ENCODE results near the gene TOM1L2.
A peak's percentile ranks its signal among the peaks of the same experiment; 100 is the strongest.

TOM1L2 gene

DNA sequence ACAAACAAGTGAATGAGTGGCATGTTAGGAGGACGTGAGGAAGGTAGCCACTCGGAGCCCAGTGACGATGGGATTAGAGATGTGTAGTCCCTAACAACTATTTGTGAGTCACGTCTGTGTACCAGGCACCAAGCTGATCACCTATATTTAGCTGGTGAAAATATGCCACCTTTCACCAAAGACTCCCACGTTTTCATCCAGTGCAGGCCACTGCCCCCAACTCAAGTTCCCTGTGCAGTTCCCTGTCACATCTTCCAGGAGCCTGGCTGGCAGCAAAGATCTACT is 67.2 kb downstream of the TOM1L2 start:
- no peak for DNase-seq (ENCODE audit: low read depth)
- H3K4me3 ChIP-seq (ENCODE audit: control insufficient read depth, low read depth, low read length): no peak overlapping the region
- TF ChIP-seq, protein P1, sequence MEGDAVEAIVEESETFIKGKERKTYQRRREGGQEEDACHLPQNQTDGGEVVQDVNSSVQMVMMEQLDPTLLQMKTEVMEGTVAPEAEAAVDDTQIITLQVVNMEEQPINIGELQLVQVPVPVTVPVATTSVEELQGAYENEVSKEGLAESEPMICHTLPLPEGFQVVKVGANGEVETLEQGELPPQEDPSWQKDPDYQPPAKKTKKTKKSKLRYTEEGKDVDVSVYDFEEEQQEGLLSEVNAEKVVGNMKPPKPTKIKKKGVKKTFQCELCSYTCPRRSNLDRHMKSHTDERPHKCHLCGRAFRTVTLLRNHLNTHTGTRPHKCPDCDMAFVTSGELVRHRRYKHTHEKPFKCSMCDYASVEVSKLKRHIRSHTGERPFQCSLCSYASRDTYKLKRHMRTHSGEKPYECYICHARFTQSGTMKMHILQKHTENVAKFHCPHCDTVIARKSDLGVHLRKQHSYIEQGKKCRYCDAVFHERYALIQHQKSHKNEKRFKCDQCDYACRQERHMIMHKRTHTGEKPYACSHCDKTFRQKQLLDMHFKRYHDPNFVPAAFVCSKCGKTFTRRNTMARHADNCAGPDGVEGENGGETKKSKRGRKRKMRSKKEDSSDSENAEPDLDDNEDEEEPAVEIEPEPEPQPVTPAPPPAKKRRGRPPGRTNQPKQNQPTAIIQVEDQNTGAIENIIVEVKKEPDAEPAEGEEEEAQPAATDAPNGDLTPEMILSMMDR (IDR thresholded peaks at IDR 0.05; ENCODE audit: control insufficient read depth, insufficient read depth, low read depth, low read length, missing control alignments): no peak

DNA sequence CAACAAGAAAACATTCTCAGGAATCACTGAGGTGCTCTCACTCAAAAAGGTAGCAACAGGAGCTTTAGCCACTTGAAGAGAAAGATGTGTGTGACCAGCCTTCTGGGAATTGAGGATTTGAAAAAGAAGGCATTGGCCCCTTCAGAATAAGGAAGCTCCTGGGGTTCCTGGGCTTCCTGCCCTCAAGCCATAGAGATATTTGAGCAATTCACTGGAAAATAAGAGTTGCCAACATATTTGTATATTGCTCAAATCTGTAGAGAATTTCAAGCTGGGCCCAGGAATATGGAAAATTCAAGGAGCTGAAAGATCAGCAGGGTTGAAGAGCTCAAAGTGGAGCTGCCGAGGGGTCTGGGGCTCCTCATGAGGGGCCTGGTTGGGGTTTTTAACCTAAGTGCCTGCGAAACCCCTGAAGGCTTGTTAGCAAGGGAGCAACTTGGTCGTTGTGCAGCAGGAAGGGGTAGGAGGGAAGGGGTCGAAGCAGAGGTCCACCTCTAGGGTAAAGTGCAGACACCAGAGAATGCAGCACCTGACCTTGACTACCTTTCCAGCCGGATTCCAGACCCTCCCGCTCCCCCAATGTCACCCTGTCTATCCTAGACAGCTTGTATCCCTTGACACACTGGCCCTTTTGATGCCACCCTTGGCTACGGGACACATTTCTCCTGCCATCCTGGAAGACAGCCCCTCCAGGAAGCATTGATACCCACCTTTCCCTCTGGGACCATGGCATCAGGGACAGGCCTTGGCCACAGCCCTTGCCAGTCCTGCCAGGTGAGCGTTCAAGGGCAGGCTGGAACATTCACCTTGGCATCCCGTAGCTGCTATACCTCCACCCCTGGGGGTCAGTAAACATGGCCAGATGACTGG is 67.8 kb downstream of the TOM1L2 start:
- H3K4me3 ChIP-seq (ENCODE audit: control insufficient read depth, low read depth, low read length): no peak overlapping the region
- no peak for DNase-seq (ENCODE audit: low read depth)
- TF ChIP-seq, protein P1 (IDR thresholded peaks at IDR 0.05; ENCODE audit: control insufficient read depth, insufficient read depth, low read depth, low read length, missing control alignments): no peak

DNA sequence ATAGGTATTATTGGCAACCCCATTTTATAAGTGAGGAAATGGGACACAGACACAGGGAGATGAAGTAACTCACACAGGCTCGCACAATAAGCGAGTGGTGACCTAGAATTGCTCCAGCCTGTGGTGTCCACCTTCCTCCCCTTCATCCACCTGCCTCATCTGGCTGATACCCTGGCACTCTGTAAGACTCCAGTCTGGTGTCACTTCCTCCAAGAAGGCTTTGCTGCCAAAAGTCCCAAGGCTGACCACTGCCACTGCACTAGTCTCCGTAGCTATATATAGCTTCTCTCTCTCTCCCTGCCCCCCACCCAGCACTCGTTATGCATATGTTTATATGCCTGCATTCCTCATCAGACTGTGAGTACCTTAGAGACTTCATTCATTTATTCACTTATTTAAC is 69.3 kb downstream of the TOM1L2 start:
- TF ChIP-seq, protein P1 (IDR thresholded peaks at IDR 0.05; ENCODE audit: control insufficient read depth, insufficient read depth, low read depth, low read length, missing control alignments): no peak
- DNase-seq (ENCODE audit: low read depth): no peak
- H3K4me3 ChIP-seq (ENCODE audit: control insufficient read depth, low read depth, low read length): no peak overlapping the region

DNA sequence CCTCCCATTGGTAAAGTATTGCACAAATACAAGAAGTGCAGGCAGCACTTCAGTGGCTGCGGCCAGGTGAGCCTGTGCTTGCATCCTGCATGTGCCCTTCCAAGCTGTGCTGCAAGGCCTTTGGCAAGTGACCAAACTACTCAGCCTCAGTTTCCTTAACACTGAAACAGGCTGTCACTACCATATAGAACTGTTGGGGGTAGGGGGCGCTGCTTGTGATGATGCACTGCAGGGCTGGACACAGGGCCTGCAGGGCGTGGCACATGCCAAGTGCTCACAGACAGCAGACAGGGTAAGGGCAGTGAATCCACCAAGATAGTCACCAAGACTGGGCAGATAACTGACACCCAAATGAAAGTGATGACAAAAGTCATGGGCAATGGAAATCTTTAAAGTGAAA is 69.8 kb downstream of the TOM1L2 start:
- no peak overlapping the region for H3K4me3 ChIP-seq (ENCODE audit: control insufficient read depth, low read depth, low read length)
- TF ChIP-seq, protein P1 (IDR thresholded peaks at IDR 0.05; ENCODE audit: control insufficient read depth, insufficient read depth, low read depth, low read length, missing control alignments): no peak
- DNase-seq (ENCODE audit: low read depth): no peak

DNA sequence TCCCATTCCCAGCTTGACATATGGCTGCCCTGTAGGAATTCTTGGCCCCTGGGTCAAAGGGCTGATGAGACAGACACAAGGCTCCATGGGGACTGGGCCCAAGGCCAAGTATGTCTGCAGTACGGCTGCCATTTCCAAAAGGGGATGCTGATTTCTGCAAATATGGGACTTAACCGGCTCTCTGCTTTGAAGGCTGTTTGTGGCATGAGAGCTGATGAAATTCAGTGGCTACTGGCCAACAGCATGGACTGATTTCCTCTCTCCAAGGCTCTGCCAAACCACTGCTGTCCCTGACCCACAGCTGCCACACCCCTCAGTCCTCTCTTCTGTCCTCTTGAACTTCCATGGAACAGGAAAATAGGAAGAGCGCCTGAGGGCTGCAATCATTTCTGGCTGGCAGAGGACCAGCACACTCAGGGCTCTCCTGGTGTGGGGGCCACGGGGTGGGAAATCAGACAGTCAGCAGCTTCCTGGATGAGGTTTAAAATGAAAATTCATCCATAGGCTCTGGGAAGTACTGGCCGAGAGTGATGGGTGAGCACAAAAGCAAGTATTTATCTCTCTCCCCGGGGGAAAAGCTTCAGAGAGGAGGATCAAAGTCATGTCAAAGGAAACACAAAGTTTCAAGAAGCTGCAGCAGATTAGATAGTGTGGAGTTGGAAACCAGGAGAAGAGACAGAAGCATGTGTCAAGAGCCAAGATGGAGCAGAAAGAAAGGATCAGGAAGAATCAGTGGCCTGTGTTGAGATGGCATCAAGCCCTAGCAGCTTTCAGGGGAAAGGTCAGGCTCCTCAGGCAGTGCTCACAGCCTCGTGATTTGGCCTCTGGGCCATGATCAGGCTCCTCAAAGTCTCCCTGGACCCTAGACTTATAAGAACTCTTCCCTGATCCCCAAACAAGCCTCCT is 71.3 kb downstream of the TOM1L2 start:
- TF ChIP-seq, protein P1 (IDR thresholded peaks at IDR 0.05; ENCODE audit: control insufficient read depth, insufficient read depth, low read depth, low read length, missing control alignments): no peak
- H3K4me3 ChIP-seq (ENCODE audit: control insufficient read depth, low read depth, low read length): no peak overlapping the region
- DNase-seq (ENCODE audit: low read depth): peak; percentile 95

DNA sequence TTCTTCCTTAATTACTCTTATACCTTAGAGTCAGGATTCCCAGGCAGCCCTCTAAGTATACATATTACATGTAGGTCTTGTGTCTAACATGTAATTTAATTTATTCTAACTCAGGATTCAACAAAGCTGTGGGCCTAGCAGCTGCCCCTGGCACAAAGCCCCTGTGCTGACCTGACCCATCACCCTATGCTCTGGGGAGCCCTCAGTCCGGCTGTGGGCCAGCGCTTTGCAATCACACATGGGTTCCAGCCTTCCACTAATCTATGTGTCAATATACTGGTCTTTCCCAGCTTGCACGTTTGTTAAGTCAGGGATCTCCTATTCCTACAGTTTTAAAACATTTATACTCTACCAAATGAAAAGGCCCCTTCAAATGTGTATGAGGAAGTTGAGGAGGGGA is 72.7 kb downstream of the TOM1L2 start:
- TF ChIP-seq, protein P1 (IDR thresholded peaks at IDR 0.05; ENCODE audit: control insufficient read depth, insufficient read depth, low read depth, low read length, missing control alignments): no peak
- no peak overlapping the region for H3K4me3 ChIP-seq (ENCODE audit: control insufficient read depth, low read depth, low read length)
- no peak for DNase-seq (ENCODE audit: low read depth)
